Omental fat pad (tissue), 4 donors: ENCODE results near the gene MBIP. TPM values are rescaled to one million over a fixed set of nuclear protein-coding genes. Genes with fewer than 3 reads are reported as not detected.

ENCODE experiments used
- ATAC-seq: fragments of 150-250 bp; one replicate; pipeline ENCODE4 v1.9.1; 2016; ENCODE audit warnings: mild to moderate bottlenecking, moderate library complexity; ENCODE audit not compliant: low FRiP score
- DNase-seq: peaks from one replicate; pipeline ENCODE4 v3.0.0-alpha.2; 2019; ENCODE audit warnings: low spot score
- total RNA-seq, 4 donors: library from RNA; depleted of rRNA; stranded (reverse); fragments of >200 nt; gene quantifications; one replicate each; pipeline ENCODE4 v1.1.0, GENCODE V29; 2016
- TF ChIP-seq, protein P1 (sequence below), 3 donors: fragments of 450-650 bp; IDR thresholded peaks; one replicate each; pipeline ENCODE4 v1.5.1; 2016 to 2017; ENCODE audit warnings: antibody characterized with exemption in 3 of 3, mild to moderate bottlenecking in 3 of 3, moderate library complexity in 2 of 3

MBIP gene
- total RNA-seq, 4 donors from 2014 or later, result 10.8 to 18.3 (median 12.4) TPM

DNA sequence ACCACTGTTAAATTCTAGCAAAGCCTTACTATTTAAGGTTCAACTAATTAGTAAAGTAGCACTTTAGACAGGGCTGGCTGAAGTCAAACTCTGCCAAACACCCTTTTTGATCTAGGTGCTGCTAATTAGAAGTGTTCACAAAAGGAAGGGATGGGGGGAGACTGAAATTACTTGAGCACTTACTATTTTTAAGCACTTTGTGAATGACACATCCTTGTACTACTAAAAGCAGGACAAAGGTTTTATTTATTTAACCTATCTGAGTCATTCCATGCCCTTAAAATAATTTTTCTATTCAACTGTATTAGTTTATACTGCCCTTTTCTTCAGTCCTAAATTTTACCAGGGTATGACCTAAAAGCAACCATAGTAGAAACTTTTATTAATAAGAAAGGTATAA is 20.1 kb downstream of the MBIP start:
- TF ChIP-seq, protein P1, sequence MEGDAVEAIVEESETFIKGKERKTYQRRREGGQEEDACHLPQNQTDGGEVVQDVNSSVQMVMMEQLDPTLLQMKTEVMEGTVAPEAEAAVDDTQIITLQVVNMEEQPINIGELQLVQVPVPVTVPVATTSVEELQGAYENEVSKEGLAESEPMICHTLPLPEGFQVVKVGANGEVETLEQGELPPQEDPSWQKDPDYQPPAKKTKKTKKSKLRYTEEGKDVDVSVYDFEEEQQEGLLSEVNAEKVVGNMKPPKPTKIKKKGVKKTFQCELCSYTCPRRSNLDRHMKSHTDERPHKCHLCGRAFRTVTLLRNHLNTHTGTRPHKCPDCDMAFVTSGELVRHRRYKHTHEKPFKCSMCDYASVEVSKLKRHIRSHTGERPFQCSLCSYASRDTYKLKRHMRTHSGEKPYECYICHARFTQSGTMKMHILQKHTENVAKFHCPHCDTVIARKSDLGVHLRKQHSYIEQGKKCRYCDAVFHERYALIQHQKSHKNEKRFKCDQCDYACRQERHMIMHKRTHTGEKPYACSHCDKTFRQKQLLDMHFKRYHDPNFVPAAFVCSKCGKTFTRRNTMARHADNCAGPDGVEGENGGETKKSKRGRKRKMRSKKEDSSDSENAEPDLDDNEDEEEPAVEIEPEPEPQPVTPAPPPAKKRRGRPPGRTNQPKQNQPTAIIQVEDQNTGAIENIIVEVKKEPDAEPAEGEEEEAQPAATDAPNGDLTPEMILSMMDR (IDR thresholded peaks at IDR 0.05), result no peak
- no peak for ATAC-seq
- DNase-seq, result no peak

DNA sequence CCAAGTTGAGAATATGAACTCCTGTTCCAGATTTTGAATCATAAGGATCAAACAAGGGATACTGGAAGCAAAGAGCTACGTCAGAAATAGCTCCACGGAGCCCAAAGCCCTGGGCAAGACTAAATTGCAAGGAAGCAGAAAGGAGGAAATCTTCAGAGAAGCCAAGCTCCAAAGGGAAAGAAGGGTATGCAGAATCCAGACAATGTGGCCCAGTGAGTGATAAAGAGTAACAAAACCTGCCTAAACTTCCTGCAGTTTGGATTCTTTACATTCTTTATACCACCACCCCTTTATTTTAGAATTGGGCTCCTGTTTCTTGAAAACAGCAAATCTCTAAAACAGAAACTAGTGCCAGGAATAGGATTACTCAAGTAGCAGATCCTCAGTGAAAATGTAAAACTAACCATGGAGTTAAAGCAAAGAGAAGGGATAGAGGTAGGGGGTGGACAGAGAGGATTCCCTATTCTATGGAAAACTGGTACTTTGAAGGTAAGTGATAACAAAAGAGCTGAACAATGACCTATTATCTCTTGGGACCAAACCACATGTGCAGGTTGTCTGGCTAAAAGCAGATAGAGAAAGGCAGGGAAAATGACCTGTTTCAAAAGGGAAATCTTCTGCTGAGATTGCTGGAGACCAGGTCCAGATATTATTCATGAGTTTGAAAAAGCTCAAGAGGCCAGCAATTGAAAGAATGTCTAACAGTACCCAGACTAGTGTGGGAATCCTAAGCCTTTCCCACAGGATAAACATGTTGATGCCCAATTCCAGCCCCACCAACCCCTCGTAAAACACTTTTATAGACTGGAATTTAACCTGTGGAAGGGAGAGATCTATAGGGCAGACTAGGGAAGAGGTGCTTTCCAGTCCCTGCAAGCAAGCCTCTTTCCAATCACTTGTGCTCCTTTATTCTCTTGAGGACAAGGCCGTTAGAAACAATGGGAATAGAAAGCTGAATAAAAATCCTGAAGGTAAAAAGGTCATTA is 24.5 kb downstream of the MBIP start:
- DNase-seq (no peak), ATAC-seq (no peak)
- TF ChIP-seq, protein P1 (IDR thresholded peaks at IDR 0.05), result no peak

DNA sequence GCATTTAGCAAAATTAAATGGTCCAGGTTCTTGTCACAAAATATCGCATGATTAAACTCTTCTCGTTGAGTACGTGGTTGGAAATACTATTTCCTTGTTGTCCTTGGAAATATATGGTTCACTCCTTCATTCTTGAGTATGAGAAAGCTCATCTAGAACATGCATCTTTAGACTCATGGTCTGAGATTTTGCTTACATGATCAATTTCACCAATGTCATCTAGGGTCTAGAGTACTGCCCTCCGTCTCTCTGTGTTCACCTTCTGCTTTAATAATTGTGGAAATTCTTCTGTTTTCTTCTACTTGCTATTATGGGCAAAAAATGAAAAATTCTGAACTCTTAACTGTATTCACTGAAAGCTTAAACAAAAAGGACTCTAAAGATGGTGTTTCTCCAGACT is 25.9 kb downstream of the MBIP start:
- DNase-seq (no peak), ATAC-seq (no peak)
- TF ChIP-seq, protein P1 (IDR thresholded peaks at IDR 0.05), result no peak

DNA sequence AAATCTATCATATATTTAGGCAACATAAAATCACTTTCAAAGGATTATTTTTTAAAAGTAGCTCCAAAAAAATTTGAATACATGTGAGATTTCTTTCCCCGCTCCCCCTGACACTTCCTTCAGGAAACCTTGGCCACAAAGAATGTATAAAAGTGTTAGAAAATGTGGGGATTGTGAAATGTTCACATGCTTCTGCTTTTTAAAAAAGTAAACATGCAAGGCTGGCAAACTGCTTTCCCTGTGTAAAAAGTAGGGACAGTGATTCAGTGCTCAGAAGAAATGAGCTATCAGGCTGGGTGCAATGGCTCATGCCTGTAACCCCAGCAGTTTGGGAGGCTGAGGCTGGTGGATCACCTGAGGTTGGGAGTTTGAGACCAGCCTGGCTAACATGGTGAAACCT is 26.6 kb downstream of the MBIP start:
- DNase-seq (no peak), ATAC-seq (no peak)
- TF ChIP-seq, protein P1 (IDR thresholded peaks at IDR 0.05), result no peak

DNA sequence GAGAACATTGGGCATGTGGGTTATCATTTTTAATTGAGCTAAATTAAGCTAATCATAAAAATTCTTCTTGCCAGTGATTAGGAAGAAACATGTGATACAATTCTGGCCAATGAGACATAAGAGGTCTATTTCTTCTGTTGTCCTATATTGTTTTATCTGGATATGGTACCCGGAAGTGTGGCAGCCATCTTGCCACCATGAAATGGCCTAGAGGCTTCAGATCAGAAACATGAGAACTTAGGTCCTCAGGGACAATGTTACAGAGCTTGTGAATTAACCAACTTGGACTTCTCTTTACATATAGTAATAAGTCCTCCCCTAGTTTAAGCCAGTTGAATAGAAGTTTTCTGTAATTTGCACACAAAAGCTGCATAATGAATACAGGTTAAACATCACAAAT is 30.5 kb downstream of the MBIP start:
- TF ChIP-seq, protein P1 (IDR thresholded peaks at IDR 0.05), result no peak
- DNase-seq, result no peak
- ATAC-seq, result no peak

DNA sequence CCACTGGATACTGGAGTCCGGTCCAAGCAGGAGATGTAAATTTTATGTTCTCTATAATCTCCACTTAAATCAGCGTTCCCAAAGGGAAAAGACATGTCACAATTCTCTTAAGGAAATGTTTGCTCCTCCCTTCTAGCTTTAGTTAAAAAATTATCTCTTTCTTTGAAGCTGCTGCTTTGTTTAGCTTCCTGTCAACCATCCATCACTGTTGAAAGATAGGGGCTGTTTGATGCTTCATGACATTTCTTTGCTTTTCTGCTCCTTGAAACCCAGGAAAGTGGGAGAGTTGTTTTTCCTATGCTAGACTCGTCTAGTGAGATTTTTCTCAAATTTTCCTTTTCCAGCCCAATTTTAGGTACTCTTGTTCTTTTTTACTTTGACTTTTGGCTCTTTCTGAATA is 31.9 kb downstream of the MBIP start:
- no peak for ATAC-seq
- TF ChIP-seq, protein P1 (IDR thresholded peaks at IDR 0.05), result no peak
- DNase-seq, result no peak
